Panc1 (cell line): ENCODE data around the gene NCK2. TPM values are rescaled to one million over a fixed set of nuclear protein-coding genes. Genes with fewer than 3 reads are reported as not detected.
"Not testable (repeated sequence)": the region's sequence is repeated elsewhere in the genome, so short reads cannot be mapped to it uniquely, and the experiment has no call there.

Experiments used
- ATAC-seq: fragments of 200-7000 bp; cut with Tn5 transposase; 2 replicates; pipeline ENCODE4 v1.9.1; 2020; ENCODE audit warnings: mild to moderate bottlenecking, moderate library complexity
- BruUV-seq: library from RNA; stranded (reverse); fragments of 400-500 nt; replicated peaks from 2 replicates; lab custom pipeline; 2021; lab: Mats Ljungman, UMichigan
- CTCF ChIA-PET: fragments of 300-600 bp; sonication (Branson Sonifier 250); formaldehyde crosslinking; loops from one replicate; lab custom pipeline; 2022; ENCODE audit warnings: antibody characterized with exemption; lab: Charles Lee
- POLR2A ChIA-PET: fragments of 300-600 bp; sonication (Branson Sonifier 250); formaldehyde crosslinking; loops from one replicate; lab custom pipeline; 2022; ENCODE audit warnings: antibody characterized with exemption; lab: Charles Lee
- DNase-seq: peaks from one replicate; pipeline ENCODE4 v3.0.0-alpha.2; 2010; ENCODE audit warnings: low read depth, low spot score
- H3K27ac ChIP-seq: 2 replicates; pipeline ENCODE4 v1.5.1; 2011; ENCODE audit warnings: mild to moderate bottlenecking, low read length, inconsistent platforms
- H3K27me3 ChIP-seq: fragments of 200-500 bp; sonication (Bioruptor generic); 2 replicates; pipeline ENCODE4 v1.6.0; 2014; ENCODE audit warnings: low read length, inconsistent platforms; ENCODE audit not compliant: control insufficient read depth, insufficient read depth
- H3K36me3 ChIP-seq: fragments of 200-500 bp; sonication (Bioruptor generic); 2 replicates; pipeline ENCODE4 v1.5.1; 2014; ENCODE audit warnings: inconsistent platforms, mild to moderate bottlenecking, low read length, moderate library complexity; ENCODE audit not compliant: control insufficient read depth, insufficient read depth
- H3K4me1 ChIP-seq: 2 replicates; pipeline ENCODE4 v1.5.1; 2011; ENCODE audit warnings: inconsistent platforms, mild to moderate bottlenecking, low read length, moderate library complexity; ENCODE audit not compliant: control insufficient read depth, insufficient read depth
- H3K4me3 ChIP-seq, 2 experiments: 2 replicates each; pipeline ENCODE4 v1.5.1; 2011 to 2012; ENCODE audit warnings: low read depth in 2 of 2, low read length in 2 of 2, mild to moderate bottlenecking in 2 of 2, inconsistent platforms in 1 of 2, moderate library complexity in 1 of 2
- H3K9me3 ChIP-seq: fragments of 200-500 bp; sonication (Bioruptor generic); 2 replicates; pipeline ENCODE4 v1.5.1; 2014; ENCODE audit warnings: low read depth, mild to moderate bottlenecking, inconsistent platforms, low read length, moderate library complexity; ENCODE audit not compliant: control insufficient read depth, insufficient read depth
- POLR2AphosphoS5 ChIP-seq: IDR thresholded peaks from 2 replicates; pipeline ENCODE4 v1.6.1; 2012; ENCODE audit warnings: mild to moderate bottlenecking, low read depth, low read length, moderate library complexity
- REST ChIP-seq, 2 experiments: IDR thresholded peaks; 2 replicates each; pipeline ENCODE4 v1.6.1; 2011 to 2012; ENCODE audit warnings: low read depth in 2 of 2, control low read depth in 1 of 2, low read length in 1 of 2, mild to moderate bottlenecking in 1 of 2, moderate library complexity in 1 of 2; ENCODE audit not compliant: insufficient read depth in 1 of 2
- SIN3A ChIP-seq: IDR thresholded peaks from 2 replicates; pipeline ENCODE4 v1.6.1; 2012; ENCODE audit warnings: low read depth, mild to moderate bottlenecking, low read length, moderate library complexity, borderline replicate concordance; ENCODE audit not compliant: insufficient read depth
- TCF7L2 ChIP-seq: IDR thresholded peaks from 2 replicates; pipeline ENCODE4 v1.6.1; 2011; ENCODE audit warnings: mild to moderate bottlenecking, low read depth, low read length, inconsistent platforms
- in situ Hi-C: cut with HindIII; loops from 2 replicates; pipeline ENCODE4 v1.10.0; 2016; ENCODE audit warnings: low sequenced_read_pairs, low pct_unique_long_range_greater_than_20kb
- intact Hi-C: fragments of 100-400 bp; cut with micrococcal nuclease; formaldehyde crosslinking; loops from one replicate; pipeline ENCODE4 v1.10.0; 2022; ENCODE audit not compliant: unreplicated experiment
- total RNA-seq: library from RNA; stranded (reverse); gene quantifications from one replicate; pipeline ENCODE4 v1.2.1, GENCODE V29; 2021; ENCODE audit not compliant: unreplicated experiment
- TF ChIP-seq, protein P1 (sequence below): fragments of 450-650 bp; IDR thresholded peaks from 2 replicates; pipeline ENCODE4 v1.5.1; 2017; ENCODE audit warnings: mild to moderate bottlenecking

NCK2 gene
- total RNA-seq, 1 experiment from 2014 or later: 60.7 TPM

DNA sequence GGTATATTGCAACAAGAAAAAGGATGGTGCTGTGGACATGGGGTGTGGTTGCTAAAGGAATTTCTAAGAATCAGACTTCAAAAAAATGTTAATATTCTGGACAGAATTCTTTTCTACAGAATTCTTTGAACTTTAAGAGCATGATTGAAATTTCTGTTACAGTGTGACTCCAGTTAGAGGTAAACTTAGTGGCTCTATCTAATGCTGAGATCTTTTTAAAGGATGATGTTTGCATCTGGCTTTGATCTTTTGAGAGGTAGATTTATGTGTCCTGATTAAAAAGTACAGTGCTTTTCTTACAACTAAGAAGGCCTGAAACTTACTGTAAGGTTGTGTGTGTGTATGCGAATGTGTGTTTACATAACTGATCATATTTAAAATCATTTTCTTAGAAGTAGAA is 25.4 kb downstream of the NCK2 start:
- no peak for ATAC-seq
- Histone ChIP-seq H3K36me3 (no peaks in the 10 kb centered on the region), H3K27me3 (no peaks in the 10 kb centered on the region), H3K9me3 (no peaks in the 10 kb centered on the region), H3K27ac (no peak overlapping the region), H3K4me1 (no peaks in the 10 kb centered on the region), H3K4me3 (no peak overlapping the region)
- no TSS peak for BruUV-seq
- in situ Hi-C loops (no loop called here), intact Hi-C loops (no loop called here)
- TF ChIP-seq REST (IDR thresholded peaks at IDR 0.05; ENCODE audit: insufficient read depth in 1 of 2, low read depth in 2 of 2, low read length in 1 of 2) (no peak), SIN3A (no peak), TCF7L2 (no peak), POLR2AphosphoS5 (no peak)
- TF ChIP-seq, protein P1, sequence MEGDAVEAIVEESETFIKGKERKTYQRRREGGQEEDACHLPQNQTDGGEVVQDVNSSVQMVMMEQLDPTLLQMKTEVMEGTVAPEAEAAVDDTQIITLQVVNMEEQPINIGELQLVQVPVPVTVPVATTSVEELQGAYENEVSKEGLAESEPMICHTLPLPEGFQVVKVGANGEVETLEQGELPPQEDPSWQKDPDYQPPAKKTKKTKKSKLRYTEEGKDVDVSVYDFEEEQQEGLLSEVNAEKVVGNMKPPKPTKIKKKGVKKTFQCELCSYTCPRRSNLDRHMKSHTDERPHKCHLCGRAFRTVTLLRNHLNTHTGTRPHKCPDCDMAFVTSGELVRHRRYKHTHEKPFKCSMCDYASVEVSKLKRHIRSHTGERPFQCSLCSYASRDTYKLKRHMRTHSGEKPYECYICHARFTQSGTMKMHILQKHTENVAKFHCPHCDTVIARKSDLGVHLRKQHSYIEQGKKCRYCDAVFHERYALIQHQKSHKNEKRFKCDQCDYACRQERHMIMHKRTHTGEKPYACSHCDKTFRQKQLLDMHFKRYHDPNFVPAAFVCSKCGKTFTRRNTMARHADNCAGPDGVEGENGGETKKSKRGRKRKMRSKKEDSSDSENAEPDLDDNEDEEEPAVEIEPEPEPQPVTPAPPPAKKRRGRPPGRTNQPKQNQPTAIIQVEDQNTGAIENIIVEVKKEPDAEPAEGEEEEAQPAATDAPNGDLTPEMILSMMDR: no peak
- DNase-seq: no peak
- ChIA-PET CTCF (no interaction called here), POLR2A (no interaction called here)

GRCh38 chr2:105771291-105771690 is 26.6 kb downstream of the NCK2 start:
- intact Hi-C loops, DNase-seq, H3K27ac ChIP-seq, CTCF ChIA-PET, H3K36me3 ChIP-seq, BruUV-seq, H3K4me3 ChIP-seq, H3K4me1 ChIP-seq, H3K27me3 ChIP-seq, ATAC-seq, POLR2A ChIA-PET, H3K9me3 ChIP-seq, in situ Hi-C loops: not testable (repeated sequence)

DNA sequence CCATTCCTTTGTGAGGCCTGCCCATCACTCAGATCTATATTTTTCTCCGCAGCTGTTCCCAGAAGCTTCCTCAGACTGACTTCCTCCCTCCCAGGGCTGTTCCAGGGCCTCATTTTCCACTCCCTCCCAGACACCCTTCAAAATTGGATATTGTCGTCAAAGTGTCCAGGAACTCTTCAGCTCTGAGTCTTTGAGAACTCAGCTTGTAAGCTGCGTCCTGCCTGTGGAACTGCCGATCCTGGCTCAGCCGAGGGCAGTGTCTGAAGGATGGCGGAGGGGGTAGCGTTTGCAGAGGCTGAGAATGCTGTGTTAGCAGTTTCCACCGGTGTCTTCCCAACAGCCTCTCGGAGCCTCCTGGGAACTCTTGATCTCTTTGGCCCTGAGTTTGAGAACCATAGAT is 27.1 kb downstream of the NCK2 start:
- Histone ChIP-seq H3K36me3 (no peaks in the 10 kb centered on the region), H3K4me3 (no peak overlapping the region), H3K9me3 (no peaks in the 10 kb centered on the region), H3K4me1 (no peaks in the 10 kb centered on the region), H3K27ac (no peak overlapping the region), H3K27me3 (no peaks in the 10 kb centered on the region)
- in situ Hi-C loops (no loop called here), intact Hi-C loops (no loop called here)
- TF ChIP-seq TCF7L2: no peak
- no peak for TF ChIP-seq POLR2AphosphoS5
- TF ChIP-seq REST (IDR thresholded peaks at IDR 0.05; ENCODE audit: insufficient read depth in 1 of 2, low read depth in 2 of 2, low read length in 1 of 2): no peak
- no peak for DNase-seq
- POLR2A ChIA-PET: no interaction called here
- no peak for ATAC-seq
- CTCF ChIA-PET: no interaction called here
- BruUV-seq: no TSS peak
